Naive thymus-derived CD4-positive, alpha-beta T cell (primary cell): ENCODE data around the gene PAEP. TPM values are rescaled to one million over a fixed set of nuclear protein-coding genes. Genes with fewer than 3 reads are reported as not detected.

Experiments used
- ATAC-seq: fragments of 150-1000 bp; cut with Tn5 transposase; 2 replicates; pipeline ENCODE4 v1.10.0; 2021; ENCODE audit warnings: mild to moderate bottlenecking, moderate library complexity
- CTCF ChIA-PET: fragments of 350-600 bp; sonication (Branson Sonifier 250); formaldehyde crosslinking; loops from one replicate; lab custom pipeline; 2021; ENCODE audit warnings: antibody characterized with exemption; lab: Charles Lee
- POLR2A ChIA-PET: fragments of 350-600 bp; sonication (Branson Sonifier 250); formaldehyde crosslinking; loops from one replicate; lab custom pipeline; 2021; ENCODE audit warnings: antibody characterized with exemption, inconsistent platforms; lab: Charles Lee
- DNase-seq, 9 donors: peaks; one replicate each; pipeline versions ENCODE4 v3.0.0 to v3.0.0-alpha.2; 2020 to 2022; ENCODE audit warnings: mixed read lengths in 1 of 9
- H3K27ac ChIP-seq: one replicate; pipeline ENCODE4 v1.7.0; 2013; ENCODE audit warnings: mild to moderate bottlenecking, low read depth, low read length, moderate library complexity
- H3K27me3 ChIP-seq, 2 donors: one replicate each; pipeline ENCODE4 v1.7.0; 2013; ENCODE audit warnings: low read length in 2 of 2, mild to moderate bottlenecking in 2 of 2, moderate library complexity in 2 of 2; ENCODE audit not compliant: control insufficient read depth in 2 of 2, insufficient read depth in 2 of 2
- H3K36me3 ChIP-seq, 3 experiments: 1 replicate in 2 of 3; 2 replicates in 1 of 3; pipeline ENCODE4 v1.7.0; 2013; ENCODE audit warnings: low read length in 3 of 3, mild to moderate bottlenecking in 3 of 3, moderate library complexity in 1 of 3; ENCODE audit not compliant: insufficient read depth in 3 of 3, control insufficient read depth in 2 of 3
- H3K4me1 ChIP-seq, 2 donors: one replicate each; pipeline ENCODE4 v1.7.0; 2013; ENCODE audit warnings: low read length in 2 of 2, mild to moderate bottlenecking in 2 of 2, moderate library complexity in 1 of 2; ENCODE audit not compliant: control insufficient read depth in 2 of 2, insufficient read depth in 2 of 2
- H3K4me3 ChIP-seq: 2 replicates; pipeline ENCODE4 v1.7.0; 2013; ENCODE audit warnings: mild to moderate bottlenecking, low read length
- H3K9me3 ChIP-seq, 3 experiments: 1 replicate in 2 of 3; 2 replicates in 1 of 3; pipeline ENCODE4 v1.7.0; 2013; ENCODE audit warnings: low read length in 3 of 3; ENCODE audit not compliant: control insufficient read depth in 2 of 3
- H3K27ac Mint-ChIP-seq, 9 donors: one replicate each; pipeline ENCODE4 v1.8.0; 2020 to 2022; ENCODE audit warnings: mixed read lengths in 9 of 9, mild to moderate bottlenecking in 8 of 9, moderate library complexity in 5 of 9, inconsistent platforms in 2 of 9
- H3K27me3 Mint-ChIP-seq, 5 donors: one replicate each; pipeline ENCODE4 v1.8.0; 2021 to 2022; ENCODE audit warnings: mixed read lengths in 5 of 5, mild to moderate bottlenecking in 1 of 5
- H3K36me3 Mint-ChIP-seq, 5 donors: one replicate each; pipeline ENCODE4 v1.8.0; 2020 to 2022; ENCODE audit warnings: mixed read lengths in 5 of 5, mild to moderate bottlenecking in 3 of 5, inconsistent platforms in 1 of 5
- H3K4me1 Mint-ChIP-seq, 7 donors: one replicate each; pipeline ENCODE4 v1.8.0; 2020 to 2022; ENCODE audit warnings: mixed read lengths in 7 of 7, mild to moderate bottlenecking in 3 of 7, inconsistent platforms in 1 of 7
- H3K4me3 Mint-ChIP-seq, 10 donors: one replicate each; pipeline ENCODE4 v1.8.0; 2020 to 2022; ENCODE audit warnings: mild to moderate bottlenecking in 10 of 10, mixed read lengths in 10 of 10, moderate library complexity in 6 of 10, inconsistent platforms in 2 of 10
- H3K9me3 Mint-ChIP-seq, 11 donors: one replicate each; pipeline ENCODE4 v1.8.0; 2020 to 2022; ENCODE audit warnings: mixed read lengths in 11 of 11, mild to moderate bottlenecking in 4 of 11, inconsistent platforms in 1 of 11, moderate library complexity in 1 of 11
- intact Hi-C, 2 donors: fragments of 100-400 bp; cut with micrococcal nuclease; formaldehyde crosslinking; loops; one replicate each; pipeline ENCODE4 v1.15.1; 2023
- polyA plus RNA-seq, 2 donors: library from polyadenylated mRNA; unstranded; fragments of 300-500 nt; fragmentation: Illumina TruSeq; gene quantifications; one replicate each; pipeline ENCODE4 v1.2.3, GENCODE V29; 2021
- total RNA-seq, 6 experiments: library from RNA in 5 of 6; stranded (reverse) in 5 of 6; gene quantifications; 1 replicate in 5 of 6; 2 replicates in 1 of 6; pipeline ENCODE4 v1.2.3 and lab custom pipeline; 2021 to 2026

The PAEP gene
- total and polyA plus RNA-seq, 7 experiments from 2014 or later = not detected

DNA sequence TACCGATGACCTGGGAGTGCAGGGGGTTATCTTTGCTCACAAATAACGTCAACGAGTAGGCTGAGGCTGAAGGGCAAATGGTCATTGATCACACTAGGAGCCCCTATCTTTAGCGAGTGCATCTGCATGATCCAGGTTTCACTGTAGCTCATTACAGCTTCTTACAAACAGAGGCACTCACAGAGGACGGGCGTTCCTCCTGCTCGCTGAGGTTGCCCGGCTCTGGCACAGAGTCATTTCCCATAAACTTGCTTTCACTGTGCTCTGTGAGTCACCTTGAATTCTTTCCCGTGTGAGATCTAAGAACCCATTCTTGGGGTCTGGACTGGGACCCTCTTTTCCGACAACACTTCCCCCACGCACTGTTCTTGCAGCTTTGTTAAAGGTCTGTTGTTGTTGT, 1.9 kb upstream of the PAEP start:
- DNase-seq (no peak), ATAC-seq (no peak)
- Histone ChIP-seq H3K4me1 (no peaks in the 10 kb centered on the region), H3K27ac (no peak overlapping the region), H3K4me3 (no peak overlapping the region), H3K27me3 (no peaks in the 10 kb centered on the region), H3K9me3 (no peaks in the 10 kb centered on the region), H3K36me3 (no peaks in the 10 kb centered on the region)
- Mint-ChIP-seq H3K27me3 (peaks cover 0 to 23% (median 7%) of the 10 kb centered on the region in 5 donors), H3K27ac (no peak overlapping the region), H3K36me3 (no peaks in the 10 kb centered on the region), H3K4me3 (no peak overlapping the region), H3K4me1 (no peaks in the 10 kb centered on the region), H3K9me3 (peaks cover 0 to 7% (median 0%) of the 10 kb centered on the region in 11 donors)
- intact Hi-C loops = no loop called here
- ChIA-PET POLR2A (no interaction called here), CTCF (no interaction called here)

DNA sequence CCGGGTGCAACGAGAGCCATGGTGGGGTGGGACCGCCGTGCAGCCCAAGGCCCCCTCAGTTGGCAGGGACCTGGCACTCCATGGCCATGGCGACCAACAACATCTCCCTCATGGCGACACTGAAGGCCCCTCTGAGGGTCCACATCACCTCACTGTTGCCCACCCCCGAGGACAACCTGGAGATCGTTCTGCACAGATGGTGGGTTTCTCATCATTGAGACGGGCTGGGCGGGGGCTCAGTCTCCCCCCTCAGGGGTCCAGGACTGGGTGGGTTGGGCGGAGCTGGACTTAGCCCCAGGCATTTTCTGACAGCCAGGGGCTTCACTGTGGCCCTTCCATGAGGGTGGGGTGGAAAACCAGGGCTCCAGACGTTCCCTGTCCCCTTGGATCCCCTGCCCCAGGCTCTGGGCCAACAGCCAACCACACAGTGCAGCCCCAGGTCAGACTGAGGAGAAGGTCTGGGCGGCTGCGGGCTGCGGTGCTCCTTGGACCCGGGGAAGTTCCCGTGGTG, 734 bp downstream of the PAEP start:
- intact Hi-C loops = no loop called here
- ATAC-seq = no peak
- H3K9me3 Mint-ChIP-seq = peaks cover 0 to 2% (median 0%) of the 10 kb centered on the region in 11 donors
- peaks cover 0 to 41% (median 11%) of the 10 kb centered on the region in 5 donors for H3K27me3 Mint-ChIP-seq
- H3K36me3 Mint-ChIP-seq = no peaks in the 10 kb centered on the region
- no peaks in the 10 kb centered on the region for H3K4me1 Mint-ChIP-seq
- Histone ChIP-seq H3K4me1 (no peaks in the 10 kb centered on the region), H3K27ac (no peak overlapping the region), H3K9me3 (no peaks in the 10 kb centered on the region), H3K36me3 (no peaks in the 10 kb centered on the region), H3K4me3 (no peak overlapping the region), H3K27me3 (no peaks in the 10 kb centered on the region)
- no peak overlapping the region for H3K4me3 Mint-ChIP-seq
- ChIA-PET POLR2A (no interaction called here), CTCF (no interaction called here)
- no peak overlapping the region for H3K27ac Mint-ChIP-seq
- DNase-seq = no peak

DNA sequence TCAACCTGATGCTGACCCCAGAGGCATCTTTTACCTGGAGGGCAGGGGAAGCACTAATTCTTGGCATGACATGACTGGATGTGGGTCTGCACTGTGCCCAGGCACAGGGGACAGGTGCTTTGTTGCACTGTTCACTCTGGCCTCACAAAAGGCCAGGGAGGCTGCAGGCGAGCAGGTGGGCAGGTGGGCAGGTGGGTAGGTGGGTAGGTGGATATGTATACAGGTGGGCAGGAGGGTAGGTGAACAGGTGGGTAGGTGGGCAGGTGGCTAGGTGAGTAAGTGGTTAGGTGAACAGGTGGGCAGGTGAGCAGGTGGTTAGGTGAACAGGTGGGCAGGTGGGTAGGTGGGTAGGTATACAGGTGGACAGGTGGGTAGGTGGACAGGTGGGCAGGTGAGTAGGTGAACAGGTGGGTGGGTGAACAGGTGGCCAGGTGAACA, 1.5 kb downstream of the PAEP start:
- Histone ChIP-seq H3K27me3 (no peaks in the 10 kb centered on the region), H3K36me3 (no peaks in the 10 kb centered on the region), H3K9me3 (no peaks in the 10 kb centered on the region), H3K27ac (no peak overlapping the region), H3K4me1 (no peaks in the 10 kb centered on the region), H3K4me3 (no peak overlapping the region)
- Mint-ChIP-seq H3K4me3 (no peak overlapping the region), H3K27ac (no peak overlapping the region), H3K36me3 (no peaks in the 10 kb centered on the region), H3K9me3 (peaks cover 0 to 2% (median 0%) of the 10 kb centered on the region in 11 donors), H3K27me3 (peaks cover 0 to 41% (median 11%) of the 10 kb centered on the region in 5 donors), H3K4me1 (no peaks in the 10 kb centered on the region)
- intact Hi-C loops = no loop called here
- ATAC-seq (no peak), DNase-seq (no peak)
- POLR2A ChIA-PET = no interaction called here
- CTCF ChIA-PET = no interaction called here

DNA sequence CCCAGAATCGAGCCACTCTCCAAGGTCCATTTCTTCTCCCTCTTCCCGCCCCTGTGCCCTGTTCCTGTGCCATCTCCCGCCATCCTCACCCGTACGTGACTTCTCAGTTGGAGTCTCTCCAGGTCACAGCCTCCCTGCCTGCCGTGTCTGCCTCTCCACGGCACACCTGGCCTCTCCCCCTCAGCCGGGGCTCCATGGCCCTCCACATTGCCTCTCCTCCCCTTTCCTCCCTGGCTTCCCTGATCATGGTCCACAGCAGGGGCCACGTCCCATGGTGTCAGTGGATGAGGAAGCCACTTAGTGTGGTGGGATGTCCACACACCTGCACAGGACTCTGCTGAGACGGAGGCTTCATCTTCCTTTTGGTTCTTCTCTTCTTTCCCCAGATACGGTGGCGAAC, 2.3 kb downstream of the PAEP start:
- H3K4me3 ChIP-seq = no peak overlapping the region
- intact Hi-C loops = no loop called here
- CTCF ChIA-PET = no interaction called here
- H3K36me3 Mint-ChIP-seq = no peaks in the 10 kb centered on the region
- no peaks in the 10 kb centered on the region for H3K27me3 ChIP-seq
- H3K9me3 ChIP-seq = peaks cover 0 to 2% (median 0%) of the 10 kb centered on the region in 3 experiments
- H3K4me1 Mint-ChIP-seq = no peaks in the 10 kb centered on the region
- POLR2A ChIA-PET = no interaction called here
- peaks cover 0 to 2% (median 0%) of the 10 kb centered on the region in 11 donors for H3K9me3 Mint-ChIP-seq
- no peak overlapping the region for H3K27ac Mint-ChIP-seq
- no peak overlapping the region for H3K27ac ChIP-seq
- DNase-seq (no peak), ATAC-seq (no peak)
- H3K27me3 Mint-ChIP-seq = peaks cover 0 to 41% (median 11%) of the 10 kb centered on the region in 5 donors
- H3K4me1 ChIP-seq = no peaks in the 10 kb centered on the region
- H3K4me3 Mint-ChIP-seq = no peak overlapping the region
- H3K36me3 ChIP-seq = no peaks in the 10 kb centered on the region

DNA sequence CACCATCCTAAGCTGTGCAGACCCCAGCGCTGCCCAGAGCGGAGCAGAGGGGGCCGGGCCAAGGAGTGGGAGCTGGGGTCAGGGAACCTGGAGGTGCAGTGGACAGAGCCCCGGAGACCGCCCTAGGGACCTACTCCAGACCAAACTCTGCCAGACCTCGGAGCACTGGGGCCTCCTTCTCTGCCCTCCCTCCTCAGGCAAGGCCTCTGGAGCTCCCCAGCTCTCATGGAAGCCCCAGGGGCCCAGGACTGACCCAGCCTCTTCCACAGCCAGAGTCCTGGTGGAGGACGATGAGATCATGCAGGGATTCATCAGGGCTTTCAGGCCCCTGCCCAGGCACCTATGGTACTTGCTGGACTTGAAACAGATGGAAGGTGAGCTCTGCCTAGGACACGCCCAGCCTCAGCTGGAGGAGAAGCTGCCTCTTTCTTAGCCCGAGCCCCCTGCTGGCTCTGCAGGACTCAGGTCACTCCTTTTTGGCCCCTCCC, 3.6 kb downstream of the PAEP start:
- ChIA-PET POLR2A (no interaction called here), CTCF (no interaction called here)
- Mint-ChIP-seq H3K4me1 (no peaks in the 10 kb centered on the region), H3K27me3 (peaks cover 0 to 30% (median 17%) of the 10 kb centered on the region in 5 donors), H3K27ac (no peak overlapping the region), H3K9me3 (peaks cover 0 to 12% (median 6%) of the 10 kb centered on the region in 11 donors), H3K4me3 (no peak overlapping the region), H3K36me3 (no peaks in the 10 kb centered on the region)
- Histone ChIP-seq H3K27ac (no peak overlapping the region), H3K27me3 (no peaks in the 10 kb centered on the region), H3K36me3 (no peaks in the 10 kb centered on the region), H3K9me3 (peaks cover 0 to 4% (median 0%) of the 10 kb centered on the region in 3 experiments), H3K4me3 (no peak overlapping the region), H3K4me1 (no peaks in the 10 kb centered on the region)
- DNase-seq (no peak), ATAC-seq (no peak)
- intact Hi-C loops = no loop called here

DNA sequence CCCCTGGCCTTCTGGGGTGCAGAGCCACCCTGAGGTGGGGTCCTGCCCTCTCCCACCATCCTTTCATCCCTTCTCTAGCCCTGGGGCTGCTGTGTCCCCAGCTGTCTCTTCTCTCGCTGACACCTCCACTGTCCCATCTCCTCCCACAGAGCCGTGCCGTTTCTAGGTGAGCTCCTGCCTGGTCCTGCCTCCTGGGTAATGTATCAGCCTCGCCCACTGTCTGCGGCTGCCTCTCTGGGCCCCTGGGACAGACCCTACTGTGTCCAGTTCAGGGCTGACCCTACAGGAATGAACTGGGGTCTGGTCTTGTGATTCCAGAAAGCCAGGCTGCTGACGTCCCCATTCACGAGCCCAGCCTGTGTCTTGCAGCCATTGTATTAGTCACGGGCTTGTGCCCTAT, 4.1 kb downstream of the PAEP start:
- ATAC-seq = no peak
- H3K9me3 ChIP-seq = peaks cover 0 to 4% (median 0%) of the 10 kb centered on the region in 3 experiments
- Mint-ChIP-seq H3K27me3 (peaks cover 0 to 30% (median 17%) of the 10 kb centered on the region in 5 donors), H3K27ac (no peak overlapping the region), H3K4me1 (no peaks in the 10 kb centered on the region), H3K36me3 (no peaks in the 10 kb centered on the region), H3K9me3 (peaks cover 0 to 12% (median 6%) of the 10 kb centered on the region in 11 donors), H3K4me3 (no peak overlapping the region)
- intact Hi-C loops = no loop called here
- H3K27me3 ChIP-seq = no peaks in the 10 kb centered on the region
- CTCF ChIA-PET = no interaction called here
- DNase-seq = no peak
- no peaks in the 10 kb centered on the region for H3K4me1 ChIP-seq
- POLR2A ChIA-PET = no interaction called here
- no peak overlapping the region for H3K27ac ChIP-seq
- H3K4me3 ChIP-seq = no peak overlapping the region
- no peaks in the 10 kb centered on the region for H3K36me3 ChIP-seq

DNA sequence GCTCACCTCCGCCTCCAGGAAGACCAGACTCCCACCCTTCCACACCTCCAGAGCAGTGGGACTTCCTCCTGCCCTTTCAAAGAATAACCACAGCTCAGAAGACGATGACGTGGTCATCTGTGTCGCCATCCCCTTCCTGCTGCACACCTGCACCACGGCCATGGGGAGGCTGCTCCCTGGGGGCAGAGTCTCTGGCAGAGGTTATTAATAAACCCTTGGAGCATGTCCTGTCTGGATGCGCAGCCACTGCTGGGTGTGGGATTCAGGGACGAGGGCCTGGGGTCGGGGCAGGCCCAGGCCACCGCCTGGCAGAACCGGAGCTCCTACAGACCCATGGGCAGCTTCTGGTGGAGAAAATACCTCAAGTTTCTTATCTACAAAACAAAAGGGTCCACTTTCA, 5.0 kb downstream of the PAEP start:
- POLR2A ChIA-PET = no interaction called here

More for the DNA sequence above, 5.0 kb downstream of the PAEP start:
- Histone ChIP-seq H3K27ac (no peak overlapping the region), H3K4me1 (no peaks in the 10 kb centered on the region), H3K4me3 (no peak overlapping the region), H3K36me3 (no peaks in the 10 kb centered on the region), H3K27me3 (no peaks in the 10 kb centered on the region), H3K9me3 (peaks cover 0 to 4% (median 0%) of the 10 kb centered on the region in 3 experiments)
- CTCF ChIA-PET = no interaction called here
- ATAC-seq (no peak), DNase-seq (no peak)
- Mint-ChIP-seq H3K27ac (no peak overlapping the region), H3K36me3 (no peaks in the 10 kb centered on the region), H3K9me3 (peaks cover 0 to 12% (median 6%) of the 10 kb centered on the region in 11 donors), H3K27me3 (peaks cover 2 to 26% (median 17%) of the 10 kb centered on the region in 5 donors), H3K4me3 (no peak overlapping the region), H3K4me1 (no peaks in the 10 kb centered on the region)
- intact Hi-C loops = no loop called here
